Measurements from ENCODE around the gene KIAA0753.

- no peak for TF ChIP-seq CTCF (IDR thresholded peaks at IDR 0.05 in 2 of 3, conservative IDR thresholded peaks at IDR 0.05 in 1 of 3; ENCODE audit: control insufficient read depth in 2 of 3, extremely low read depth in 1 of 3, insufficient read depth in 1 of 3, low read depth in 3 of 3, low read length in 3 of 3)
- no peak for TF ChIP-seq GABPA (IDR thresholded peaks at IDR 0.05; ENCODE audit: low read depth)
- no peak for TF ChIP-seq CBFB (IDR thresholded peaks at IDR 0.05; ENCODE audit: low read depth)
- no peak for TF ChIP-seq RBBP5 (conservative IDR thresholded peaks at IDR 0.05)
- TF ChIP-seq JUND (IDR thresholded peaks at IDR 0.05; ENCODE audit: low read depth, low read length): no peak
- TF ChIP-seq, protein P1, sequence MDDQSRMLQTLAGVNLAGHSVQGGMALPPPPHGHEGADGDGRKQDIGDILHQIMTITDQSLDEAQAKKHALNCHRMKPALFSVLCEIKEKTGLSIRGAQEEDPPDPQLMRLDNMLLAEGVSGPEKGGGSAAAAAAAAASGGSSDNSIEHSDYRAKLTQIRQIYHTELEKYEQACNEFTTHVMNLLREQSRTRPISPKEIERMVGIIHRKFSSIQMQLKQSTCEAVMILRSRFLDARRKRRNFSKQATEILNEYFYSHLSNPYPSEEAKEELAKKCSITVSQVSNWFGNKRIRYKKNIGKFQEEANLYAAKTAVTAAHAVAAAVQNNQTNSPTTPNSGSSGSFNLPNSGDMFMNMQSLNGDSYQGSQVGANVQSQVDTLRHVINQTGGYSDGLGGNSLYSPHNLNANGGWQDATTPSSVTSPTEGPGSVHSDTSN (IDR thresholded peaks at IDR 0.05; ENCODE audit: insufficient replicate concordance, low read depth, low read length): no peak
- no peak for TF ChIP-seq JUNB (IDR thresholded peaks at IDR 0.05)
Measured at GRCh38 chr17:6596511-6596910, 44.0 kb downstream of the KIAA0753 start.
